Bone marrow (tissue), 2 donors: ENCODE measurements around the gene SBK3.
A peak's percentile ranks its signal among the peaks of the same experiment; 100 is the strongest.
"Not testable (repeated sequence)": the region's sequence is repeated elsewhere in the genome, so short reads cannot be mapped to it uniquely, and the experiment has no call there.

Experiments used
- DNase-seq, 2 donors: peaks; one replicate each; lab custom pipeline; 2025; lab: John Stamatoyannopoulos, UW

The SBK3 gene

DNA sequence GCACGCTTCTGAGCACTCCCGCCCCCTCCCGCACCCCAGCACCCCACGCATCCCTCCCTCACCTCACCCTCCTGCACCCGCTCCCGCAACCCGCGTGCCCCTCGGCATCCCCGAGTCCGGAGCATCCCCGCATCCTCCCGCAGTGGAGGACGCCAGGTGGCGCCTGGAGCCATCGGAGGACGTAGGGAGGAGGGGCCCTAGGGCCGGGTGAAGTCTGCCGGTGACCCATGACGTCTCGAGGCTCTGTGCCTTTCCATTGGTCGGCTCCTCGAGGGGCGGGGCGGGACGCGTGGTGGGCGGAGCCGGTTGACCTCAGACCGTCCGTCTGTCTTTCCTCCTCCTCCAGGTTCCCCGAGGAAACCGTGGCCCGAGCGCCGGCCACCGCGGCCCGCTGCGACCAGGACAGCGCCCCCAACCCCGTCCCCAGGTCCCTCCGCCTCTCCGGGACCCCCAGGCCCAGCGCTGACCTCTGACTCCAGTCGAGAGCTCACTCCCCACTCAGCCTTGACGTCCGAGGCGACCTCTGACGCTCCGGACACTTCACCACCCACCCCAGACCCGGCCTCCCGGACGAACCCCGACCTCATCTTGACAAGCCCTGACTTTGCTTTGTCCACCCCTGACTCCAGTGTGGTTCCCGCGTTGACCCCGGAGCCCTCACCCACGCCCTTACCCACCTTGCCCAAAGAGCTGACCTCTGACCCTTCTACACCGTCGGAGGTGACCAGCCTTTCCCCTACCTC lies 28.3 kb downstream of the SBK3 start:
- peak; percentile 81 to 92 for DNase-seq

- no peak for DNase-seq
These were observed 37.2 kb downstream of the SBK3 start for GRCh38 chr19:55508120-55508519.

GRCh38 chr19:55504981-55505380 lies 40.4 kb downstream of the SBK3 start:
- no peak for DNase-seq

DNA sequence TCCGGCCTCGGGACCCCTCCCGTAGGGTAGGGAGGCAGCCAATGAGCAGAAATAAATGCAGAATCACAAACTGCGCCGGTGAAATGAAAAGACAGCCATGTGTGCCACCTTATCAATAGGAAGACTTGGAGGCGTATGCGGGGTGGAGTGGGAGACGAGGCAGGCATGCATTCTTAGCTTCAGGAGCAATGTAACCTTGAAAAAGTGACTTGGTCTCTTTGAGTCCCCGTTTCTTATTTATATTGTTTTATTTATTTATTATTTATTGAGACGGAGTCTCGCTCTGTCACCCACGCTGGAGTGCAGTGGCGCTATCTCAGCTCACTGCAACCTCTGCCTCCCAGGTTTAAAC lies 41.1 kb downstream of the SBK3 start:
- no peak for DNase-seq

- peak; percentile 82 to 99 for DNase-seq
These were observed 41.7 kb downstream of the SBK3 start for GRCh38 chr19:55503502-55504251.

DNA sequence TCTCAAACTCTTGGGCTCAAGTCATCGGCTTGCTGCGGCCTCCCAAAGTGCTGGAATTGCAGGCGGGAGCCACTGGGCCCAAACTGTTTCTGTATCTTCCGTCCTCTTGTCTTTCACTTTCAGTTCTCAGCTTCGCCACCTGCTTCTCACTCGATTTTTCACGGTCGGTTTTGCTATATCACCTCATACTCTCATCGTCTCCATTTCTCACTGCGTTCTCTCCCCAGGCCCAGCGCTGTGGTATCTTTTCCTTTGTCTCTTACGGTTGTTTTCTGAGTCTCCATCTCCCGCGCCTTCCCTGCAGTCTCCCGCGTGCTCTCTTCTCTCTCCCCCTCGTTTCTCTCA lies 42.2 kb downstream of the SBK3 start:
- no peak for DNase-seq

DNA sequence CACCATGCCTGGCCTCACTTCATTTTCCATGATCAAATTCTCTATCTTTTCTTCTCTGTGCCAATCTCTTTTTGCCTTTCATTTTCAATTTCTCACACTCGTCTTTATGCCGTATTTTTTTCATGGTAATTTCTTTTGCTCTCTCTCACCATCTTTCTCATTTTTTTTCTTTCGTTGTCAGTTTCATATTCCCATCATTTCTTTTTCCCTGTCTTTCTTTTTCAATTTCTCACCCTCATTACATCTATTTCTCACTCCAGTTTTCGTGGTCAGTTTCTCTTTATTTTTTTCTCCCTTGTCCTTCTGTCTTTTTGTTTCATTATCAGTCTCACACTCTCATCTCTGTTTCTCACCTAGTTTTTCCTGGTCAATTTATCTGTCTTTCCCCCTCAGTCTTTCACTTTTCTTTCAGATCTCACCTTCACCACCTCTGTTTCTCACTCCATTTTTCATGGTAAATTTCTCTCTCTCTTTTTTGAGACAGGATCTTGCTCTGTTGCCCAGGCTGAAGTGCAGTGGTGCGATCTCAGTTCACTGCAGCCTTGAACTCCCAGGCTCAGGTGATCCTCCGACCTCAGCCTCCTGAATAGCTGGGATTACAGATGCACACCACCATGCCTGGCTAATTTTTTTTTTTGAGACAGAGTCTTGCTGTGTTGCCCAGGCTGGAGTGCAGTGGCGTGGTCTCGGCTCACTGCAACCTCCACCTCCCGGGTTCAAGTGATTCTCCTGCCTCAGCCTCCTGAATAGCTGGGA lies 43.0 kb downstream of the SBK3 start:
- DNase-seq: no peak

DNA sequence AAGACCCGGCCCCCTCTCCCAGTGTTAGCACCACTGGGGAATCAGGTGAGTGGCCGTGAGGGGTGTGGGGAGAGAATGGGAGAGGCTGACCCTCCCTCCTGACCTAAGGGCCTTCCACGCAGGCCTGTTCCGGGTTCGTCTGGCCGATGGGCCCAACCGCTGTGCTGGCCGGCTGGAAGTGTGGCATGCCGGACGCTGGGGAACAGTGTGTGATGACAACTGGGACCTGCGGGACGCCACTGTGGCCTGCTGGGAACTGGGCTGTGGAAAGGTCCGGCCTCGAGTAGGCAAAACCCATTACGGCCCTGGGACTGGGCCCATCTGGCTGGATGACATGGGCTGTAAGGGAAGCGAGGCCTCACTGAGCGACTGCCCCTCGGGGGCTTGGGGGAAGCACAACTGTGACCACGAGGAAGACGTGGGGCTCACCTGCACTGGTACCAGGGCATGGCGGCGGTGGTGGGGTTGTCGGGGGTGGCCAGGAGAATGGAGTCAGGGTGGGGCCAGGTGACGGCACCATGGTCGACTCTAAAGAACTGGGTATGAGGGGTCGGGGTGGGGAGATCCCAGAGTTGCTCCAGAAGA lies 44.9 kb downstream of the SBK3 start:
- DNase-seq: no peak

DNA sequence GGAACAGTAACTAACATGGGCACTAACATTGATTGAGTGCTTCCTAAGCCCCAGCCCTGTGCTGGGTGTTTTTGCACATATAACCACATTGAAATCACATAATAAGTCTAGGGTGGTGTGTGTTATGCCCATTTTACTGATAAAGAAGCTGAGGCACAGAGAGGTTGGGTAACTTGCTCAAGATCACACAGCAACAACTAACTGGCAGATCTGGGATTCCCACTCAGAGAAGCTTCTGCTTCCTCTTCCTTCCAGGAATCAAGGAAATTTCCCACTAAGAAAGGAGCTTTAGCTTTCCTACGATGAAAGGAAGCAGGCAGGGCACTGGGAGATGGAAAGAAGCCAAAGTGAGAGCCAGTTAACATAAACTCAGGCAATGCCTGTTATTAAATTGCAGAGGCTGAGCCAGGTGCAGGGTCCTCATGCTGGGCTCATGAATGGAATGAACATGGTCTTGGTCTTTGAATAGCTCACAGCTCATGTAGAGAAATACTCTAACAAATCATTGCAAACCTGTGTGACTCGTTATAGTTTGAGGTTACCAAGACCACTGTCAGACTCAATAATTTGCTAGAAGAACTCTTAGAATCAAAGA lies 47.0 kb downstream of the SBK3 start:
- no peak for DNase-seq

DNA sequence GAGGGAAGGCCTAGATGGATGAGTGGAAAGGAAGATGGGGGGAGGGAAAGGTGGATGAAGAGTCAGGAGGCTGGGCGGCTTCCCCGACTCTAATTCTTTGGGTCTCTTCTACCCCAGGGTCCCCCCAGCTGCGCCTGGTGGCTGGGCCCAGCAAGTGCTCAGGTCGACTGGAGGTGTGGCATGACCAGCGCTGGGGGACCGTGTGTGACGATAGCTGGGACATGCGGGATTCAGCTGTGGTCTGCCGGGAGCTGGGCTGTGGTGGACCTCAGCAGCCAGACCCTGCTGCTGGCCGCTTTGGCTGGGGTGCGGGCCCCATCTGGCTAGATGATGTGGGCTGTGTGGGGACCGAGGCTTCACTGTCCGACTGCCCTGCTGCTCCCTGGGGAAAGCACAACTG lies 47.6 kb downstream of the SBK3 start:
- DNase-seq: no peak

GRCh38 chr19:55496820-55497219 lies 48.5 kb downstream of the SBK3 start:
- not testable (repeated sequence) for DNase-seq

GRCh38 chr19:55495646-55496349 lies 49.5 kb downstream of the SBK3 start:
- DNase-seq: no peak

GRCh38 chr19:55494172-55494761 lies 51.1 kb downstream of the SBK3 start:
- peak in 1 of 2 donors; percentile 35 for DNase-seq

- DNase-seq: no peak
These were observed 51.6 kb downstream of the SBK3 start for GRCh38 chr19:55493645-55494171.

- no peak for DNase-seq
These were observed 52.2 kb downstream of the SBK3 start for GRCh38 chr19:55493052-55493644.

GRCh38 chr19:55492362-55492944 lies 52.9 kb downstream of the SBK3 start:
- DNase-seq: no peak

GRCh38 chr19:55491546-55492360 lies 53.6 kb downstream of the SBK3 start:
- DNase-seq: no peak
